NCI-H82 (cell line): ENCODE data around the gene UBE2S.
A peak's percentile ranks its signal among the peaks of the same experiment; 100 is the strongest.
"Not testable (repeated sequence)": the region's sequence is repeated elsewhere in the genome, so short reads cannot be mapped to it uniquely, and the experiment has no call there.

Experiments used
- DNase-seq: peaks from one replicate; lab custom pipeline; 2025; lab: John Stamatoyannopoulos, UW

Gene UBE2S

DNA sequence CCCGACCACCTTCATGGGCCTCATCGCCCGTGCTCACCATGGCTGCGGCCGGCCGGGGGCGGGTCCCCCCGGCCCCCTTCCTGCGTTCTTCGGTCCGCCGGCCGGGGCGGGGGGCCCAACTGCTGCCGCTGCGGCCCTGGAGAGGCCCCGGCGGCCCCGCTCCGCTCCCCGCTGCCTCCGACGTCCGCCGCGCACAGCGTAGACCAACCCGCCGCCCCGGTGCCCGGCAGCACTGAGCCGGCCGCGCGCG lies at the start of gene UBE2S:
Gene UBE2S, minus strand, starts transcription at position 239 of the 250 bp plus-strand sequence. Its CDS starts 199 bp downstream, at position 40.
- not testable (repeated sequence) for DNase-seq

- DNase-seq = no peak
Observed at GRCh38 chr19:55456347-55456746, 48.8 kb upstream of the UBE2S start.

- no peak for DNase-seq
Observed at GRCh38 chr19:55455576-55456235, 48.1 kb upstream of the UBE2S start.

DNA sequence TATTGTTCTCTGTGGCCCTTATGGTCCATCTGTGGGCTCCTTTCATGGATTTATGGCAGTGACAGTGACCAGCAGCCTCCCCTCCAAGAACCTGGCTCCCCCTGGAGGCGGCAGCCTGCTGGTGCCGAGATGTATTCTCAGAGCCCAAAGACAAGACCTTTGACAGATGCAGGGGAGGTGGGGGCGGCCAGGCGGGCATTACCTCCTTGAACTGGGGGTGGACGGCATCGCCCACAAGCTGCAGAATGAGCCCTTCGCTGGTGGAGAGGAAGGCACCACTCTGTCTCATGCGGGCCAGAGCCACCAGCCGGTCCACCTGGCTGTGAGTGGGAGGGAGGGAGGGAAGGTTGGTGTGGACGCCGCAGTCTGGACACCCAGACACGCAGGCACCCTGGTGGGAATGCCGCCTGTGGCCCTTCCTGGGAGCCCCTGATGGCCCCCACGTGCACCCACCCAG lies 47.2 kb upstream of the UBE2S start:
- DNase-seq = peak; percentile 75

DNA sequence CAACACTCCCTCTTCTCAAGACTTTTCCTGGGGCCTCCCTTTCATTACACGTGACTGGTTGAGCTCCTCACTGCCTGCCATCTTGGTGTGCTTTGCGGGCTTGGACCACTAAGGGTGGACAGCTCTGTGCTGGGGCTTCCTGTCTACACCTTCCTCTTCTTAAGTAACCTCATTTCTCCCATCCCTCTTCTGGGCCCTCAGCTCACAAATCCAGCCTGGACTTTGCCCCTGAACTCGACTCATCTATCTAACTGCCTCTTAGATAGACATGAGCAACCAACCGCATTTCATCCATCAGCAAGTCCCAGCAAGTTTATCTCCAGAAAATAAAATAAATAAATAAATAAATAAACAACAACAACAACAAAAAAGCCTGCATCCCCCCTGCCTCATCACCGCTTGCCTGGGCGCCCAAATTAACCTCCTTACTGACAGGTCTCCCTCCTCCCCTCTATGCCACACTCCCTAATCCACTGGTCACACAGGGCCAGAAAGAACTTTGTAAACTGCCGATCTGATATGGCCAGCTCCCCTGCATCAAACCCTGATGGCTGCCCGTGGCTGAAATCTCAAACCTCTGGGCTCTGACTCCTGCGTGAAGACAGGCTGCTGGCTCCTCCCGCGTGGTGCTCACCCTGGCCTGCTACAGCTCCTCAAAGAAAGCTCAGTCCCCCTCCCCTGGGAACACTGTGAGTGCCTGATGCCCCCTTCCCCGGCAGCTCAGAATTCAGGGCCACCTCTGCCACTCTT lies 46.1 kb upstream of the UBE2S start:
- no peak for DNase-seq

DNA sequence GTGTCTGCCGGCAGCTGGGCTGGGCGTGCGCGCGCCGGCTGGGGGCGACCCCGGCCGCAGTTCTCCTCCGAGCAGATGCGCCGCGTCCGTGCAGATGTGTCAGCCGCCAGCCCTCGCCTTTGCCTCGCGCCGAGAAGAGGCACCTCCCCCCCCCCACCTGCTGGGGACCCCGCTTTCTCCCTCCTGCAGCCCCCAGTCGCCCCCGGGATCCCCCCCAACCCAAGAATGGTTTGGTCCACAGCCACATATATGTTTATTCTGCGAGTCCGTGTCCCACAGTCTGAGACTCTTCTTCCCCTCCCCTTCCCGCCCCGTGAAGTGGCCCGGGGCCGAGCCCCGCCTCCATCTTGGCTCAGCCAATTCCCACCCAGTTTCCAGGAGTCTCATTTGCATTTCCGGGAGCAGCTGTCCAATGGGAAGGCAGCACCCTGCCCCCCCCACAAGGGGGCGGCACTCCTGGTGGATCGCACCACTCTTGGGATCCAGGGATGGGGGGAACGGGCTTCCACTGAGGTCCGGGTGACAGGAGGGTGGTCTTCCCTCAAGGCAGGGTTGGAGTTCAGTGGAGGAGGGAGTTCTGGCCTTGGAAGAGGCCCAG lies 45.3 kb upstream of the UBE2S start:
- DNase-seq = peak; percentile 97

GRCh38 chr19:55451965-55452748 lies 44.6 kb upstream of the UBE2S start:
- DNase-seq = peak; percentile 32

DNA sequence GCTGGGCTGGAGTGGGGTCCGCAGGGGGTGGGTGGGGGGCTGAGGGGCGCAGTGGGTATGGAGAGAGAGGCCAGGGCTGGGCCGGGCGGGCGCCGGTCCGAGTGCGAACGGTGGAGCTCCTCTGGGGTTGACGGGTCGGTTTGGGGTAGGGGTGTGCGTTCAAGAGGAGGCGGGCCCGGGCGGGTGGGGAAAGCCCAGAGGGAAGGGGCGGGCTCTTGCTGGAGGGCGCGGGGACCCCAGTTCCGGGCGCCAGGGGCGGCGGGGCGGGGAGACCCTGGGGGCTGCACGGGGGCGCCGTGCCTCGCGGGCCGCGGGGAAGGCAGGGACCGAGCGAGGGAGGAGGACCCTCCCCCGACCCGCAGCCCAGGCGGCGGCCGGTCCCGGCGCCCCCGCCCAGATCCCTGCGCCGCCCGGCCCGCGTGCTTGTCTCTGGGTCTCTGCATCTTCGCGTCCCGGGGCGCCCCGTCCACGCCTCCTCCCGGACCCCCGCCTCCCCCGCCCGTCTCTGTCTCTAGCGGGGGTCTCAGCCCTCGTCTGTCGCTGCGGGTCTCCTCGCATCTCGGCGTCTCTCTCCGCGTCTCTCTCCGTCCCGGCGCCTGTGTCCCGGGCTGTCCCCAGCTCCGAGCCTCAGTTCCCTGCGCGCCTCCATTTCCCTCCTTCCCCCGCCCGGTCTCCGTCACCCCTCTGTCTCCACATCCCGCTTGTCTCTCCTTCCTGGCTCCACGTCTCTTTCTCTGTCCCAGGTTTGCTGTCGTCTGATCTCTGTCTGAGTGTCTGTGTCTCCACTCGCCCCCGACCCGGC lies 43.8 kb upstream of the UBE2S start:
- no peak for DNase-seq

GRCh38 chr19:55449469-55449868 lies 41.9 kb upstream of the UBE2S start:
- no peak for DNase-seq

DNA sequence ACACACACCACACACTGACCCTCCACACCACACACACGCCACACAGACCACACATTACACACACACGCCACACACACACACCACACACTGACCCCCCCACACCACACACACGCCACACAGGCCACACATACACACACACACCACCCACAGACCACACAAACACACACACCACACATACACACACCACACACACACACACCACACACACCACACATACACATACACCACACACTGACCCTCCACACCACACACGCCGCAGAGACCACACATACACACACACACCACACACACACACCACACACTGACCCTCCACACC lies 40.5 kb upstream of the UBE2S start:
- DNase-seq = not testable (repeated sequence)

- peak; percentile 62 for DNase-seq
Observed at GRCh38 chr19:55447421-55448174, 40.0 kb upstream of the UBE2S start.

DNA sequence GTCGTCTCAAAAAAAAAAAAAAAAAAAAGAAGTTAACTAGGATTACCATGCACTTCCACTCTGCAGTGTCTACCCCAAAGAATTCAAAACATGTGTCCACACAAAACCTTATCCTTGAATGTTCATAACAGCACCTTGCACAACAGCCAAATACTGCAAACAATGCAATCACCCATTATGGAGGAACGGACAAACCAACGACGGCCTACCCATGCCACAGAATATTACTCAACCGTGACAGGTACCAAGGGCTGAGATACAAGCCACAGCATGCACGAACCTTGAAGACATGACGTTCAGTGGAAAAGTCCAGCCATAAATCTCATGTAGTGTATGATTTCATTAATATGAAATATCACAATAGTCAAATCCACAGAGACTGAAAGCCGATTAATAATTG lies 38.5 kb upstream of the UBE2S start:
- no peak for DNase-seq

DNA sequence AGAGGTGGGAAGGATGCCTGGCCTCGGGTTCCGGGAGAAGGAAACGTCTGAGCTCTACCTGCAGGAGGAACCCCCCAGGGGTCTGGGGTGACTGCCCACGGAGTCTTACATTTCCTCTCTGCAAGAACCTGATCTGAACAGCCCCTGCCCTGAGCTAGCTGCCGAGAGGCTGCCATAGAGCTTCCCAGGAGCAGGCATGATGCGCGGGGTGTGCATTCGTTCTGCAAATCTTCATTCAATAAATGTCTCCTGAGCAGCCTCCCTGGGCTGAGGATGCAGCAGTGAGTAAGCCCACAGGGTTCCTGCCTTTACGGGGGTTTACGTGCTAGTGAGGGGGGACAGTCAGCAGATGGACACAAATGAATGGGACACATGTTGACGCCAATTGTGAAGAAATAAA lies 37.1 kb upstream of the UBE2S start:
- DNase-seq = no peak

DNA sequence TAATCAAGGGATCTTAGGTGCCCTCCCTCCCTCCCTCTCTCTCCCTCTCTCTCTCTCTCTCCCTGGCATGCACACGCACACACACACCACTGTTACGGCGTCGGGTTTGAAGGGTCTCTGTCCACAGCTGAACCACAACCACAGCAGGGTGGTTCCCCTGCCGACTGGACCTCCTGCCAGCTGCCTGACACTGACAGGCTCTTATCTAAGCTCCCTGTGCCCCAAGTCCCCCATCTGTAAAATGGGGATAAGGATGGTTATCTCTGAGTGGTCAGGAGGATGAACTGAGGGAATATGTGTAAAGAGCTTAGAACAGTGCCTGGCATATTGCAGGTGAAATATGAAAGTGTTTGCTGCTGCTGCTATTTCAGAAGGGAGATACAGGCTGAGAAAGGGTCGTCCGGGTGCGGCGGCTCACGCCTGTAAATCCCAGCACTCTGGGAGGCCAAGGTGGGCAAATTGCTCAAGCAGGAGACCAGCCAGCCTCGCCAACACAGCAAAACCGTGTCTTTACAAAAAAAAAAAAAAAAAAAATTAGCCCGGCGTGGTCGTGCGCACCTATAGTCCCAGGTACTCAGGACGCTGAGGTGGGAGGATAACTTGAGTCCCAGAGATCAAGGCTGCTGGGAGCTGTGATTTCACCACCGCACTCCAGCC lies 36.4 kb upstream of the UBE2S start:
- no peak for DNase-seq

DNA sequence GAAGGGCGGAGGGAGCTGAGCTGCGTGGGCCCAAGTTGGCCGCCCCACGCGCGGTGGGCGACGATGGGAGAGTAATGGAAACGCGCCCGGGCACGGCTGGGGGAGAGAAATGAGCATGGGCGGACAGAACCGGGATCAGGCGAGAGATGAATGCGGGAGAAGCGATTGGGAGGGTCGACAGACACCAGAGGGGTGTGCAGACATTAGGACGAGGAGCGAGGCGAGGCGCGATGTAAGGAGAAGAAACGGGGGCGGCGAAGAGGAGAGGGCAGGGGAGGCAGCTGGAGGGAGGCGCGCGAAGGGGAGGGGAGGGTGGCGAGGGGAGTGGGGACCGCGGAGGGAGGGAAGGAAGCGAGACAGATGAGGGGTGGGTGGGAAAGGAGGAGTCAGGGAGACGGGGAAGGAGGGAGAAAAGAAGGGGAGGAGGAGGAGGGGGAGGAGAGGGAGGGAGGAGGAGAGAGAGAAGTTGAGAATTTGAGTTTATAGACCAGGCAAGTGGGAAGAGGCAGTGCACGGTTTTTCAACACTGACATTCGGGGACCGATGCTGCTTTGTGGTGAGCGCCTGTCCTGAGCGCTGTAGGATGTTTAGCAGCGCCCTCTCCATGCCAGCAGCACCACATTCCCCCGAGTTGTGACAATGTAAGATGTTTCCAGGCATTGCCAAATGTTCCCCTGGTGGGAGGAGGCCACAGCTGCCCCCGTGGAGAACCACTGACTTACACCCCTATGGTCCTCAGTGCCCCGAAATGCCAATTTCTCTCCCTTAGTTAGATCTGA lies 35.6 kb upstream of the UBE2S start, which contains the start of gene SHISA7:
Gene SHISA7, minus strand, starts transcription at position 256 of the 779 bp plus-strand sequence. CDS start 437 bp downstream, outside the sequence.
- DNase-seq = peak; percentile 49

DNA sequence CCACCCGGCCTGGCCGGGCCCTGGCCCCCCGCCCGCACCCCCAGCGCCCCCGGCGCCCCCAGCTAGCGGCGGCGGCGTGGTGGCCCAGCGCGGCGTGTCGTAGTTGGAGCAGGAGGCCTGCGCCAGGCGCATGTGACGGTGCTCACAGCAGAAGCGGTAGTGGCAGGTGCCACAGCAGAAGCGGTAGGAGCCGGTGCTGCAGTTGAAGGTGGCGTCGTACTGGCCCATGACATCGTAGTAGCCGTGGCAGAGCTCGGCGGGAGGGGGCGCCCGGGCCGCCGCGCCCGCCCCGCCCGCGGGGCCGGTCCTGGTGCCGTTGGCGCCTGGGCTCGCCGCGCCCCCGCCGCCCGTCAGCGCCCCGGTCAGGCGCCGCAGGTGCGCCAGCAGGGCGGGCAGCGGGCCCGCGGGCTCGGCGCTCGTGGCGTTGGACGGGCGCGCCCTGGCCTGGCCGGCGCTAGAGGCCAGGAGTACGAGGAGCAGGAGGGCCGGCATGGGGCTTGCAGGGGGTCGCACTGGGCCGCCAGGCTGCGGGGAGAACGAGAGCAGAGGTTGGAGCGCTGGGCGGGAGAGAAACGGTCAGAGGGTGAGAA lies 34.9 kb upstream of the UBE2S start:
- no peak for DNase-seq

DNA sequence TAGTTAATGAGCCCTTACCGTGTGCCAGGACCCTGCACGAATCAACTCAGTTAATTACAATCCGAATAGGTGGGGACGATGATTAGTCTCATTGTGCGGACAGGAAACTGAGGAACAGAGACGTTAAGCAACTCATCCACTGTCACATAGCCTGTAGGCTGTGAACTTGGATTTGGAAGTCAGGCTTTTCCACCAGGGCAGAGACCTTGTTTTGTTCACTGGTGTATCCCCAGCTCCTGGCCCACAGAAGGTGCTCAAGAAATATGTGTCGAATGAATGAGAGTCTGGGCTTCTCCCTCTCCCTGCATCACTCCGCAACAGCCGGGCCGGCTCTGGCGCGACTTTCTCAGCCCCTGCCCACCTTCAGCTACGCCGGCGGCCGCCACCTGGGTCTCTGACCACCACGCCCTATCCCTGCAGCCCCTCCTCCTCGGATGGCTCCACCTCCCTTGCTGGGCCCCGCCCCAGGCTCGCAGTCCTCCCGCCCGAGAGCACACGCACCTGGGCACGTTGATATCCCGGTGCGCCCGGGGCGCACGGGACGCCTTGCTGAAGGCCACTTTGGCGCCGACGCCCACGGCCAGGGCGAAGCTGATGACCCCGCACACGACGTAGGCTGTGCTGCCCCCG lies 34.2 kb upstream of the UBE2S start:
- DNase-seq = peak; percentile 46

GRCh38 chr19:55441319-55441691 lies 33.7 kb upstream of the UBE2S start:
- DNase-seq = peak; percentile 72
